GM18870 (cell line): ENCODE measurements around the gene PRKAR1B.

ENCODE experiments used
- ATAC-seq: cut with Tn5 transposase; IDR thresholded peaks from one replicate; pipeline ENCODE4 v1.9.1; 2021; ENCODE audit warnings: moderate library complexity; ENCODE audit not compliant: unreplicated experiment

PRKAR1B gene

DNA sequence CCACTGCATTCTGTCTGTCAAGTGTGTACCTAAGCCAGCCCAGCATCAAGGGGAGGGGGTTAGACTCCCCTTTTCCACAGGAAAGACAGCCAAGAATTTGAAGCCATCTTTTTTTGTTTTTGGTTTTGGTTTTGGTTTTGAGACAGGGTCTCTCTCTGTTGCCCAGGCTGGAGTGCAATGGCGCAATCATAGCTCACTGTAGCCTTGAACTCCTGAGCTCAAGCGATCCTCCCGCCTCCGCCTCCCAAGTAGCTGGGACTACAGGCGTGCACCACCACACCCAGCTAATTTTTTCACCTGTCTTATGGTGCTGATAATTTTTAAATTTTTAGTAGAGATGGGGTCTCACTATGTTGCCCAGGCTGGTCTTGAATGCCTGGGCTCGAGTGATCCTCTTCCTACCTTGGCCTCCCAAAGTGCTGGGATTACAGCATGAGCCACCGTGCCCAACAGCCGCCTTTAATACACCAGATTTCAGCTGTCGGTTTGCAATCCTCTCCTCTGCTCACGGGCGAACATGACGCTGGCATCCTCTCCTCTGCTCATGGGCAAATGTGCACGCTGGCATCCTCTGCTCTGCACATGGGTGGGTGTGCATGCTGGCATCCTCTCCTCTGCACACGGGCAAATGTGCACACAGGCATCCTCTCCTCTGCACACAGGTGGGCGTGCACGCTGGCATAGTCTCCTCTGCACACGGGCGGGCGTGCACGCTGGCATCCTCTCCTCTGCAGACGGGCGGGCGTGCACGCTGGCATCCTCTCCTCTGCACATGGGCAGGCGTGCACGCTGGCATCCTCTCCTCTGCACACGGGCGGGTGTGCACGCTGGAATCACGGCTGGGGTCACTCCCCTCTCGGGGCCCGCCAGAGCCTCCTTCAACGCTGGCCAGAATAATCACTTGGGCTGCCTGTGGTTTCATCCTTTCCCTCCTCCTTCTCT is 151.4 kb downstream of the PRKAR1B start:
- ATAC-seq = no peak

GRCh38 chr7:574661-575395 is 152.3 kb downstream of the PRKAR1B start:
- no peak for ATAC-seq

DNA sequence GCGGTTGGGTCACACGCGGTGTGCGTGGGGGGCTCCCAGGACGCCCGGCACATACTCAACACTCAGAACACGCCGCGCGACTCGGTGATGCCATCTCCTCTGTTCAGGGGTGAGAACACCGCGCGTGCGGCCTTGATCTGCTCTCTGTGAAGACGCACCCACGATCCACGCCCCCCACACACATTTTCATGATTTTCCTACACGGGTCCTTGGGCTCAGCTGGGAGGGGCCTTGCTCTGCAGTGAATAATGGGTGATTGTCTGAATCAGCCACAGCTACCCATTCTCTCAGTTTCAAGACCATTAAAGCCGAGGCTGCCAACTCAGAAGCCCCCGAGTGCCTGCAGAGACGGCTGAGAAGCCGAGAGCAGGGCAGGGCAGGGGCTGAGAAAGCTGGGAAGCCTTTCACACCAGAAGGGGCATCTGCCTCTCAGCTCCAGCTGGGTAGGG is 153.1 kb downstream of the PRKAR1B start:
- no peak for ATAC-seq

DNA sequence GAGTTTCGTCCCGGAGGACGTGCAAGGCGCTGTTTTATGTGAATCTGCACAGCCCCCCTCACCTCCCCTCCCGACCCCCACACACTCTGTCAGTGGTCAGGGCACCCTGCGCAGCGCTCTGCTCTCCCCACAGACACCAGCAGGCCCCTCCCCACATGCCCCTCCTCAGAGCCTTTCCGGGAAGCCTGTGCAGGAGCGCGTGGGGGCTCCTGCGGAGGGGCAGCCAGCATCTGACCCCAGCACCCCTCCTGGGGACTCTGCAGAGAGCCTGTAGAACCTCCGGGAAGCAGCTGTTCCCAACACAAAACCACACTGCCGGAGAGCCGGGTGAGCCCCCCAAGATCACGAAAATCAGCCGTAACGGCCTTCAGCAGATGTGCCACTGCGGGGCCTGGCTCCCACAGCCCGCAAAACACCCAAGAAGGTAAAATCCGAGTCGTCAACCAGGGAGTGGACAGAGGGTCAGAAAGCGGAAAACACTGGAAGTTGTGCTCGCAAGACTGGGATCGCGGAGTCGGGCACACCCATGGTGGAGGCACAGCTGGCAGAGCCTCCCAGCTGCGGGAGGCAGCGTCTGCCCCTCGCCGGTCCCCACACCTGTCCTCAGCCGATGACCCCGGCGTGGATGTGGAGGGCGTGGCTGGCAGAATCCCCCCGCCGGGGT is 153.7 kb downstream of the PRKAR1B start:
- ATAC-seq = no peak

DNA sequence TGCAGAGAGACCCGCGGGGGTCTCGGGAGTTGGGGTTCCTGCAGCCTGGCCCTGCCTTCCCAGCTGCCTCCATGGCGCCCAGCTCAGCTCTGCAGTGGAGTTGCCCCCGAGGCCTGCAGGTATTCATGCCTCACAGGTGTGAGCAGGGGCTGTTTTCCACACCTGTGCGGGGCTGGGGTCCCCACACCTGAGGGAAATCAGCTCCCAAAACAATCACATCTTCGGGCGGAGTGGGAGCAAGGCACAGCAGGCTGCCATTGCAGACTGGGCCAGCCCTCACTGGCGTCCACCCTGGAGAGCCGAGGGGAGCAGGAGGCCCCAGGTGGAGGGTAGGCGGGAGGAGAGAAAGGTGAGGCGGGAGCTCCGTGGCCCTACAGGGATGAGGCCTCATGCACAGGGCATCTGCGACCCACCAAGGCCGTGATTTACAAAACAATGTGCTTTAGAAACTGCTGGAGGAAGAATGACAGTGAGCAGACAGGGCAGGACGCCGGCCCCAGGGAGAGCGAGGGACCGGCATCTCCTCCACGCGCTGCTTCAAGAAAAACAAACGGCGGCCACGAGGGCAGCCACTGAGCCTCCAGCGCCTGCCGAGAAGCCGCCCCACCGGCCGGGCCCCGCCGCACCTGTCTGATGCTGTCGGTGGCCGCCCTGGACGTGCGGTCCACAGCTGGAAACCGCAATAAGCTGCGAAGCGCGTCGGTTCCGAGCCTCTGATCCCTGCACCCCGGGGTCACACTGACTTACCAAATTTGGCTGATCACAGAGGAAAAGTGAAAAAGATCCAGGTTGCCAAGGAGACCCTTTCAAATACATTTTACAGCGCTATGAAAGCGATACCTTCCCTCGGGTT is 154.4 kb downstream of the PRKAR1B start:
- ATAC-seq = no peak

DNA sequence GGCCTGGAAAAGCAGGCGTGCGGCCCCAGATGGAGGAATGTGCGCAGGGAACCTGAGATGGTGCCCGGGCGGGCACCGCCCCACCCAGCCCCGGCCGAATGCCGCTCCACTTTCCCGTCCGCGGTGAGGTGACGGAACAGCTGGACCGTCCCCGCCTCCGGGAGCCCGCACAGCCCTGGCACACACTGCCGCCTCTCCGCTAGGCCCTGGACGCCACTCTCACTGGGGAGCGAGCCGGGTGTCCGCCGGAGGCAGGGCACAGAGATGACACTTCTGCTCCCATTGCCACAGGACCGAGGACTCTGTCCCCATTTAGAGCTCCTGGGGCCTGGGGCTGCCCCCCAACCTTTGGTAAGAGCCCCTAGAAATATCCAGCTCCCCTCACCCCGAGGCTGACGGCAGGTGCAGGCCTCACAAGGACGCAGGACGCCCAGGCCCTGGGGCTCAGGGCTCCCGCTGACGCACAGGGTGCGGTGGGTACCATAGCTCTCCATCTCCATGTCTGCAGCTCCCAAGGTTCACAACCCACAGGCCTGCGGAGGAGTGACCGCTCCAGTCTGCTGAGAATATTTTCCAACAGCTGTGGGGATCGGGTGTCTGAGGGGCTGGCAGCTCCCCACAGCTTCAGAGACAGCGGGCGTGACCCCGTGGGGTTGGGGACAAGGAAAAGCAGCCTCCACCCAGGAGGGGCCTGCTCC is 155.2 kb downstream of the PRKAR1B start:
- no peak for ATAC-seq

GRCh38 chr7:571096-571717 is 155.9 kb downstream of the PRKAR1B start:
- ATAC-seq = no peak

GRCh38 chr7:570801-571070 is 156.3 kb downstream of the PRKAR1B start:
- no peak for ATAC-seq

DNA sequence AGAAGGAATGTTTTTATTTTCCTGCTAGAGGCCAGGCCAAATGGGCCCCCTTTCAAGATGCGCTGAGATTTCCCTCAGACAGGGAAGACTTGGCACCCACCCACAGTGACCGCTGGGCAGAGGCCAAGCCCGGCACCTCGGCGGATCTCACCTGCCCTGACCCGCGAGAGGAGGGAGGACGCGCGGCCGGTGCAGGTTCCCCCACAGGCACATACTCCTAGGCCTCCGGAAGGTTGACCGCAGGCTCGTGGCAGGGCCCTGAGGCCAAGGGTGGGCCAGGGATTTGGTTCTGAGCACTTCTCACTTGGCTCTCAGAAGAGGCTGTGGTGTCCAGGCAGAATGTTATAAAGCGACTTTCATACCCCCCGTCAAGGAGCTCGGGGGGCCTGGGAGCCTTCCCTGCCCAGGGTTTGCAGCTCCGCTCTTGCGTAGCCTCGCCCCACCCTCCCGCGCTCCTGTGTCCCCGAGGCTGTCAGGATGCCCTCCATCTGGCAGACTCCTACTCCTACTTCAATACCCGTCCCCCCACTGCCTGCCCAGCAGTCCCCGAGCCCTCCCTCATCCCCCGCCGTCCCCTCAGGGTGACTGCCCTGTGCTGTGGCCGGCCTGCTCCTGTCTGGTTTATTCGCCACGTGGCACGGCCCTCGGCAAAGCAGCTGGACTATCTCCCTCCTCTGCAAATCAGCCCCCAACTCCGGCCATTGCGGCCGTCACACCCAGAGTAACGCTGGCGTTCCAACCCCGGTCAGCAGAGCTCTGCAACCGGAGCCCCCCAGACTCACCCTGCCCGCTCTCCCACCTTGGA is 156.9 kb downstream of the PRKAR1B start:
- ATAC-seq = no peak

GRCh38 chr7:569071-569855 is 157.8 kb downstream of the PRKAR1B start:
- ATAC-seq = no peak

DNA sequence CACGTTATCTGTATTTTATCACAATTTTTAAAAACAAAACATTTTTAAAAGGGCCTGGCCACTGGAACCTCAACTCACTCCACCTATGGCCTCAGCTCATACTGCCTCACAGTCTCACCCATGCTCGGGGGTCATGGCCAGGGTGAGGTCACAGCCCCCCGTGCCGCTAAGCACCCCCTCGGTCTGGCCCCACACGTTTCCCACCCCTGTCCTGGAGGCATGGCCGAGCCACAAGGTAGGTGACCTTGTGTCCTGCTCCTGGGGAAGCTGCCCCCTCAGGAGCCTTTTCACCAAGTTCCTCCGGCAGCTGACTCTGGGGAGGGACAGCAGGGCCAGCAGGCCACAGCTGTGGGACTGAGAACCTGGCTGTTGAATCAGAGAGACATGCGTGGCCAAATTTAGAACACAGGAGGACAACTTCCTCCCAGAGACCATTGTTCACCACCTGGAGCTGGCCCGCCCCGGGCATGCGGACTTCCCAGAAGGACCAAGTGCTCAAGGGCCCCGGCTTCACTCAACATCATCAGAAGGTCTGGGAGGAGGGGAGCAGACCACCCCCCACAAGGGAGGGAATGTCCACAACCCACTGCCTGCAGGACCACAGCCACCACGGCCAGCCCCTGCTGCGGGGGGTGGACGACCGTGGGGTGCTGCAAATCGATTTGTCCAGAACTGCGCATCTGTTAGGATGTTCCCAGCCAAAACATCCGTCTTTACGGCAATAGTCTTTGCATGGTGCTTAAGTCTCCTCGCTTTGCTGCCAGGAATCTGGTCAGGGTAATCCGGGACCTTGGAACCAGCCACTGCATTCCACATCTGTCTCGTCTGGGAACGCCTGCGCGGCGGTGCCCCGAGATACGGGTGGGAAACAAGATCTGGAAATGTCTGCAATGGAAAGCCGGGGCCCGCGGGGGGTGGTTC is 158.8 kb downstream of the PRKAR1B start:
- no peak for ATAC-seq

- ATAC-seq = no peak
Observed at GRCh38 chr7:567305-567883, 159.7 kb downstream of the PRKAR1B start.

DNA sequence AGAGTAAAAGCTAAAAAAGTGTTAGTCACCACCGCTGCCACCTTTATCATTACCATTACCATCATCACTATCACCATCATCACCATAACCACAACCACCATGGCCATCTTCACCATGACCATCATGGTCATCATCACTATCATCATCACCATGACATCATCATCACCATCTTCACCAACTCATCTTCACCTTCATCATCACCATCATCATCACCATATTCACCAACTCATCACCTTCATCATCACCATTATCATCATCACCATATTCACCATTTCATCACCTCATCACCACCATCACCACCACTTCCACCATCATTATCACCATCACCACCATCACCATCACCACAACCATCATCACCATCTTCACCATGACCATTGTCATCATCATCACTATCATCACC is 161.0 kb downstream of the PRKAR1B start:
- ATAC-seq = no peak

DNA sequence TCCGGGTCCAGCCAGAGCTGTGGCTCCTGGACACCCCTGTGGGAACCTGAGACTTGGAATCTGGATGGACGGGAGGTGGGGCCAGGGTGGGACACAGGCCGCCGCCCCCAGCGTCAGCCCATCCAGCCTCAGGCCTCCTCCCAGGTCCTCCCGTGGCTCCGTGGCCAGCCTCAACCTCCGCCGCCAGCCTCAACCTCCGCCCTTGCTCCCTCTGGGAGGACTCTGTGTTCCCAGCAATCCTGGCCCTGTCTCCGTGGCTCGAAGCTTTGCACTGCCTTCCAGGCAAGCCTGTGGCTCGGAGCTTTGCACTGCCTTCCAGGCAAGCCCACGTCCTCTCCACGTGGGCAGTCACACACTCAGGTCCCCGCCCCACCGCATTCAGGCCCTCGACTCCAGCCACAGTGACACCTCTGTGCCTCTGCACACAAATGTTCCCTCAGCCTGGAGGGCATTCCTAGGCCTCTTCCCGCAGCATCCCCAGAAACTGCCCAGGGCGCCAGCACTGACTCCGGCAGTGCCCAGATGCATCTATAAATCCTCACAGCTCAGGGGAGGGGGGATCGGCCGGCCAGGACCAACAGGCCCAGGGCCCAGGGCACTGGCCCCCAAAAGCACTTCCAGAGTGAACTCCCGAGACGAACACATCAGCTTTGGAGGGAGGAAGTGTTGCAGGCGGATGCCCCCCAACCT is 162.8 kb downstream of the PRKAR1B start:
- ATAC-seq = no peak

DNA sequence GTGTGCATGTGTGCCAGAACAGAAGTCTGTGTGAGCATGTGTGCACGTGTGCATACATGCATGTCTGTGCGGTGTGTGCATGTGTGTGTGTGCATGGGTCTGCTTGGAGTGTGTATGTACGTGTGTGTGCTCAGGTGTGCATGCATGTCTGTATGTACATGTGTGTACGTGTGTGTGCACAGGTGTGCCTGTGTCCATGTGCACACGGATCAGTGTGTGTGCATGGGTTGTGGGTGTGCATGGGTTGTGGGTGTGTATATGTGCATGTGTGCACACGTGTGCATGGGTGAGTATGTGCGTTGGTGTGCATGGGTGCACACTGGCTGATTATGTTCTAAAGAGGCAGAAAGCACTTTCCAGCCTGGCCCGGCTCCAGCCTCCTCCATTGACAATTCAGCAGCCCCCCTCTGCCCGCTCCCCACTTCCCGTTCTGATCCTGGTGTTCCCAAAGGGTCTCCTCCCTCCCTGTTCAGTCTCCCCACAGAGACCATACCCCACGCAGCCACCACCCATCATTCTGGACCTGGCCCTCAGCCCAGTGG is 163.4 kb downstream of the PRKAR1B start:
- ATAC-seq = no peak
